ENCODE measurements around the gene CENATAC.

DNA sequence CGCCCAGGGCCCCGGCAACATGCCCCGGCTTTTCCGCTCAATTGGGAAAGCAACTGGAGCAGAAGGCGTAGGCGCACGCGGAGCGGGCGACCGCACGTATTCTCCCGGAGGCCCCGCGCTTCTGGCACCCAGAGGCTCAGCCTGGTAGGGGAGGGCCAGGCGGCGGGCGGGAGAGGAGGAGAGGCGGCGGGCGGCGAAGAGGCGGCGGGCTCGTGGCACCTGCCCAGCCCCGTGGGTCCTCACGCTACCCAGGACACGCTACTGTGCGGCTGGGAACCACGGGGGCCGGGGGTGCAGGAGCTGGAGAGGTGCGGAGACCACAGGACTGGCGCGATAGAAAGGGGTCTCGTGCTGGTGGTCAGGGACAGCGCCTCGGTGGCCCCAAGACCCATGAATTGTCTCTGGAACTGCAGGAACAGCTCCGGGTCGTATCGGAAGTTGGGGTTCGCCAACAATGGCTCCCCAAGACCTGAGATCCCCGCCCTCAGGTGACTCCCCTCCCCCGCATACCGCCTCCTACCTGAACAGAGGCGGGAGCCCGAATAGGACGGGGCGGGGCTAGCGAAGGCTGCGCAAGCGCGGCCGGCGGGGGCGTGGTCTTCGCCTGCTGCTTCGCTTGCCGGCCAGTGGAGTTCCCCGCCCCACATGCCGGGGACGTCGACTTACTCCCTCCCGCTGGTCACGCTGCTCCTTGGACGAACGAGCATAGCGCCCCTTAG lies 32.5 kb downstream of the CENATAC start, which contains the start of gene SLC37A4:
- TF ChIP-seq, protein P1, sequence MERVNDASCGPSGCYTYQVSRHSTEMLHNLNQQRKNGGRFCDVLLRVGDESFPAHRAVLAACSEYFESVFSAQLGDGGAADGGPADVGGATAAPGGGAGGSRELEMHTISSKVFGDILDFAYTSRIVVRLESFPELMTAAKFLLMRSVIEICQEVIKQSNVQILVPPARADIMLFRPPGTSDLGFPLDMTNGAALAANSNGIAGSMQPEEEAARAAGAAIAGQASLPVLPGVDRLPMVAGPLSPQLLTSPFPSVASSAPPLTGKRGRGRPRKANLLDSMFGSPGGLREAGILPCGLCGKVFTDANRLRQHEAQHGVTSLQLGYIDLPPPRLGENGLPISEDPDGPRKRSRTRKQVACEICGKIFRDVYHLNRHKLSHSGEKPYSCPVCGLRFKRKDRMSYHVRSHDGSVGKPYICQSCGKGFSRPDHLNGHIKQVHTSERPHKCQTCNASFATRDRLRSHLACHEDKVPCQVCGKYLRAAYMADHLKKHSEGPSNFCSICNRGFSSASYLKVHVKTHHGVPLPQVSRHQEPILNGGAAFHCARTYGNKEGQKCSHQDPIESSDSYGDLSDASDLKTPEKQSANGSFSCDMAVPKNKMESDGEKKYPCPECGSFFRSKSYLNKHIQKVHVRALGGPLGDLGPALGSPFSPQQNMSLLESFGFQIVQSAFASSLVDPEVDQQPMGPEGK (CRISPR knock-in tag; IDR thresholded peaks at IDR 0.05; ENCODE audit: borderline replicate concordance): no peak
- TF ChIP-seq ZFP3 (CRISPR knock-in tag; IDR thresholded peaks at IDR 0.05): no peak
- no peak for TF ChIP-seq GLIS3 (CRISPR knock-in tag; IDR thresholded peaks at IDR 0.05)
- no peak for TF ChIP-seq PPARA (CRISPR knock-in tag; IDR thresholded peaks at IDR 0.05; ENCODE audit: borderline replicate concordance)
- TF ChIP-seq ESRRG (CRISPR knock-in tag; IDR thresholded peaks at IDR 0.05): no peak
- no peak for TF ChIP-seq ZC3H10 (CRISPR knock-in tag; IDR thresholded peaks at IDR 0.05)

Data from SK-N-SH treated with all-trans-retinoic acid at 6 μM for 48 hours (cell line).